K562 treated with DMSO at 1 percent for 12 hours (cell line): ENCODE results near the gene PRR12. TPM values are rescaled to one million over a fixed set of nuclear protein-coding genes. Genes with fewer than 3 reads are reported as not detected.

Source experiments
- total RNA-seq: library from RNA; unstranded; fragments of 300-600 nt; gene quantifications from 2 replicates; pipeline ENCODE4 v1.2.3, GENCODE V29; 2022; ENCODE audit not compliant: insufficient read depth

PRR12 gene, protein sequence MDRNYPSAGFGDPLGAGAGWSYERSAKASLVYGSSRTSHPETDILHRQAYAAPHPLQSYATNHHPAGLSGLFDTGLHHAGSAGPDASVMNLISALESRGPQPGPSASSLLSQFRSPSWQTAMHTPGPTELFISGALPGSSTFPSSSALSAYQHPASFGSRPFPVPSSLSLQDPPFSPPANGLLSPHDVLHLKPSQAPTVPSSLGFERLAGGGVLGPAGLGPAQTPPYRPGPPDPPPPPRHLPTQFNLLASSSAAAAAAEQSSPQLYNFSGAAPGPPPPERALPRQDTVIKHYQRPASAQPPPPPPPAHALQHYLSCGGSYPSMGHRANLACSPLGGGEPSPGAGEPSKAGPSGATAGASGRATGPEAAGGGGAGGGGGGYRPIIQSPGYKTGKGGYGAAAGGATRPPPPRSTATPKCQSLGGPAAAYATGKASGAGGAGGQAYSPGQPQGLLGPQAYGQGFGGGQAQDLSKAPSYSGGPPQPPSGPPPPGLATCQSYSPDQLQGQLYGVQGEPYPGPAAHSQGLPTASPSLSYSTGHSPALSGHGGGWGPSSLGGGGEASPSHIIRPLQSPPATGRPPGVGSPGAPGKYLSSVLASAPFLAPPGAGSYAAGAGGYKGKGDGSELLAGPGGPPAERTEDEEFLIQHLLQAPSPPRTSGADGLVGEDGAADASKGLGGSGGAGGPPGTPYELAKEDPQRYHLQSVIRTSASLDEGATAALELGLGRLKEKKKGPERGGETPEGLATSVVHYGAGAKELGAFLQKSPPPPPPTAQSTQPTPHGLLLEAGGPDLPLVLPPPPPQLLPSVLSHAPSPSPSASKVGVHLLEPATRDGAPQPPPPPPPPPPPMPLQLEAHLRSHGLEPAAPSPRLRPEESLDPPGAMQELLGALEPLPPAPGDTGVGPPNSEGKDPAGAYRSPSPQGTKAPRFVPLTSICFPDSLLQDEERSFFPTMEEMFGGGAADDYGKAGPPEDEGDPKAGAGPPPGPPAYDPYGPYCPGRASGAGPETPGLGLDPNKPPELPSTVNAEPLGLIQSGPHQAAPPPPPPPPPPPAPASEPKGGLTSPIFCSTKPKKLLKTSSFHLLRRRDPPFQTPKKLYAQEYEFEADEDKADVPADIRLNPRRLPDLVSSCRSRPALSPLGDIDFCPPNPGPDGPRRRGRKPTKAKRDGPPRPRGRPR (N-terminal part only)
- total RNA-seq = 4.8 and 16.0 TPM in 2 replicates

DNA sequence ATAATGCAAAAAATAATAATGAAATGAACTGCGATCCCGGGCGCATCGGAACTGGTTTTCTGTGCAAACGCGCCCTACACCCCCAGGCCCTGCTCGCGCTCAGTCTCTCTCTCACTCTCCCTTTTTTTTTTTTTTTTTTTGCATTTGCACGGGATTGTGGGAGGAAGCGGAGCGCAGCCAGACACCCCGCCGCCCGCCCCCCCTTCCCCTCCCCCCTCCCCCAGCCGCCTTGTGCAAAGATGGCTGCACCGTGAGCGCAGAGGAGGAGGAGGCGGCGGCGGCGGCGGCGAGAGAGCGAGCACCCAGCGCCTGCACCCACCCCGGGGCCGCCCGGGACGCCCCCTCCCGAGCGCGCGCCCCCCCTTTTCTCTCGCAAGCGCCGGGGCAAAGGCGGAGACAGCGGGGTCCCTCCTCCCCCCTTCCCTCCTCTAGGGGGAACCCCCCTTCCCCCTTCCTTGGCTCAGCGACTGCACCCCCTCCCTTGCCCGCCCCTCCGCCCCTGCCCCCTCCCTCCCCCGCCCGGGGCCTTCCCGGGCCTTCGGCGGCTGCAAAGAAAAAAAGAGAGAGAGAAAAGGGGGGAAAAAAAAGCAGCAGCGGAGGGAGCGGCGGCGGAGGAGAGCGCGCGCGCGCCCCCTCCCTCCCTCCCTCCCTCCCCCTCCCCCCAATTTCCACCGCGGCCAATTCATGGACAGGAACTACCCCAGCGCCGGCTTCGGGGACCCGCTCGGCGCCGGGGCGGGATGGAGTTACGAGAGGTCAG lies at the start of gene PRR12:
TSS of gene PRR12 (plus strand) at position 212 of the 760 bp plus-strand sequence. CDS start at position 685, 473 bp downstream.

GRCh38 chr19:49580264-49581006 lies 10.5 kb upstream of the PRR12 start, which contains the start of gene NOSIP:
NOSIP (minus strand) TSS chr19:49580556; CDS start chr19:49560691, 19,865 bp downstream.

DNA sequence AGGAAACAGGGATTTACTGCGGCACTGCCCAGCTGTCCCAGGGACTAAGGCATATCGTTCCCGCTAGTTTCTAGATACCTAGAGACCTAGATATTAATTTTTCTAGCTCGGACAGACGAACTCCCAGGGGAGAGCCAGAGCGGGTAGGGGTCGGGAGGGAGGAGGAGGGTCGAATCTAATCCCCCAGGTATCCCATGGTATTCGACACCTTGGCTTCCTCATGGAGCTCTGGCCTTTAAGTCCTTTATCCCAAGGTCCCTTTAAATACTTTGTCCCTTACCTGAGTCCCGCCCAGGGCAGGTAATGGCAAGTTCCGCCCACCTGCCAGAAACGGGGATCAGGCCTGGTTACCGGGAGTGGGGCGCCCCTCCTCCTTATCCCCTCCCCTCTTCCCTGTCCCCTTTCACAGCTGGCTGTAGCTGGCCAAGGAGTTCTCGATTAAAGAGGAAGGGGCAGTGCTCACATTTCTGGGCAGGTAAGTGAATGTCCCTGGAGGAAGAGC lies 9.9 kb upstream of the PRR12 start, which contains the start of gene PRRG2:
TSS of gene PRRG2 (plus strand) at position 310 of the 502 bp plus-strand sequence. CDS start 1,904 bp downstream, outside the sequence.

GRCh38 chr19:49640113-49640898 lies 49.3 kb downstream of the PRR12 start, which contains the start of gene RRAS:
RRAS (minus strand) TSS chr19:49640143; CDS start chr19:49640098, 45 bp downstream.

GRCh38 chr19:49641688-49642491 lies 50.9 kb downstream of the PRR12 start, which contains the start of gene SCAF1:
SCAF1 (plus strand) TSS chr19:49642209; CDS start chr19:49645027, 2,818 bp downstream.

DNA sequence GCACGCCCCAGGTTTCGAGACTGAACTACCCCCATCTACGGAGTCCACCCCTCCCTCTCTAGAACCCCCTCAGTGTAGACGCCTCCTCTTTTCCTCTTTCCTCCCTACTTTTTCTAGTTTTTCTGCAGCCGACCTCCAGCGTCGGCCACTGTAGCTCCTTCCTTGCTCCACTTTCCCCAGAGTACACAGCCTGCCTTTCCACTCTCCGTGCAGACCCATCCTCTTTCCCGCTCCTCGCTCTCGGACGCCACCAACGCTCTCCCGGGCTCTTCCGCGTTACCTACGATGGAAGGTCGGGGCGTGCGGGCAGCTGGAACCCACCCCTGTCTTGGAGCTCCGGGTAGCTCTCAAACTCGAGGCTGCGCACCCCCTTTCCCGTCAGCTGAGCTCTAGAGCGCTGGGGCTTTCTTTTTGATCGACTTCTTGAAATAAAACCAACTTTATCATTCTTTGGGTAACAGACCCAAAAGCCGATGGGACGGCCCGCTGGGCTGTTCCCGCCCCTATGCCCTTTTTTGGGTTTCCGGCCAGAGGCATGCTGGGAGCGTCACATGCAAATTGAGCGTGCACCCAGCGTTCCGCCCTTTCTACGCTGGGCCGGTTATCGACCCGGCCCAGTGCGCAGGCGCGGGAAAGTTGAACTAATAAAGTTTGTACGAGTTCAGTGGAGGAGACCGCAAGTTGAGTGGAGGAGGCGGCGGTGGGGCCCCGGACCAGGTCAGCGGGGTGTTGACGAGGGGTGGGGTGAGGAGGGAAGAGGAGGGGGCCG lies 74.6 kb downstream of the PRR12 start, which contains the start of the genes BCL2L12 and IRF3:
TSS of gene BCL2L12 (plus strand) at position 583 of the 769 bp plus-strand sequence. CDS start 760 bp downstream, outside the sequence.
TSS of gene IRF3 (minus strand) at position 507 of the 769 bp plus-strand sequence. CDS start 1,019 bp downstream, outside the sequence.

Other genes with a start within 250 kb of the PRR12 start
- 10.3 and 22.8 TPM in 2 replicates for gene TEAD2, start 228.8 kb upstream of the PRR12 start, total RNA-seq
- not detected in 2 replicates for gene DKKL1, start 227.3 kb upstream of the PRR12 start, total RNA-seq
- gene KASH5, start 202.9 kb upstream of the PRR12 start, total RNA-seq = 0.62 TPM in 1 of 2 replicates, not detected in the other
- not detected in 2 replicates for gene PTH2, start 167.7 kb upstream of the PRR12 start, total RNA-seq
- gene GFY, start 165.8 kb upstream of the PRR12 start, total RNA-seq = not detected in 2 replicates
- gene SLC17A7, start 149.7 kb upstream of the PRR12 start, total RNA-seq = 6.3 and 19.6 TPM in 2 replicates
- gene PIH1D1, start 139.4 kb upstream of the PRR12 start, total RNA-seq = 142 and 182 TPM in 2 replicates
- 25.3 and 49.3 TPM in 2 replicates for gene ALDH16A1, start 138.0 kb upstream of the PRR12 start, total RNA-seq
- 13.9 and 16.2 TPM in 2 replicates for gene FLT3LG, start 117.0 kb upstream of the PRR12 start, total RNA-seq
- gene RPL13A, start 103.6 kb upstream of the PRR12 start, total RNA-seq = 8,120 and 13,069 TPM in 2 replicates
- 5,951 and 7,935 TPM in 2 replicates for gene RPS11, start 94.7 kb upstream of the PRR12 start, total RNA-seq
- gene FCGRT, start 78.5 kb upstream of the PRR12 start, total RNA-seq = 7.8 and 9.4 TPM in 2 replicates
- 4.8 and 5.2 TPM in 2 replicates for gene RCN3, start 63.2 kb upstream of the PRR12 start, total RNA-seq
- 269 and 444 TPM in 2 replicates for gene NOSIP, start 10.6 kb upstream of the PRR12 start, total RNA-seq
- gene PRRG2, start 9.9 kb upstream of the PRR12 start, total RNA-seq = 0.59 TPM in 1 of 2 replicates, not detected in the other
- 16.3 and 25.9 TPM in 2 replicates for gene RRAS, start 49.0 kb downstream of the PRR12 start, total RNA-seq
- gene SCAF1, start 51.0 kb downstream of the PRR12 start, total RNA-seq = 32.2 and 61.8 TPM in 2 replicates
- 98.2 and 108 TPM in 2 replicates for gene IRF3, start 74.7 kb downstream of the PRR12 start, total RNA-seq
- gene BCL2L12, start 74.8 kb downstream of the PRR12 start, total RNA-seq = 247 and 311 TPM in 2 replicates
- 124 and 147 TPM in 2 replicates for gene PRMT1, start 86.1 kb downstream of the PRR12 start, total RNA-seq
- gene ADM5, start 98.4 kb downstream of the PRR12 start, total RNA-seq = 6.6 and 8.8 TPM in 2 replicates
- gene CPT1C, start 99.9 kb downstream of the PRR12 start, total RNA-seq = 2.0 and 8.0 TPM in 2 replicates
- 4.4 and 5.8 TPM in 2 replicates for gene TSKS, start 172.1 kb downstream of the PRR12 start, total RNA-seq
- 105 and 144 TPM in 2 replicates for gene AP2A1, start 175.8 kb downstream of the PRR12 start, total RNA-seq
- 5.0 and 6.1 TPM in 2 replicates for gene FUZ, start 222.1 kb downstream of the PRR12 start, total RNA-seq
- gene MED25, start 227.1 kb downstream of the PRR12 start, total RNA-seq = 59.3 and 76.8 TPM in 2 replicates